Measurements from ENCODE around the gene C2orf49. TPM values are rescaled to one million over a fixed set of nuclear protein-coding genes. Genes with fewer than 3 reads are reported as not detected.

C2orf49 gene
- total RNA-seq, 4 donors from 2014 or later, result 6.8 to 83.3 (median 18.0) TPM

DNA sequence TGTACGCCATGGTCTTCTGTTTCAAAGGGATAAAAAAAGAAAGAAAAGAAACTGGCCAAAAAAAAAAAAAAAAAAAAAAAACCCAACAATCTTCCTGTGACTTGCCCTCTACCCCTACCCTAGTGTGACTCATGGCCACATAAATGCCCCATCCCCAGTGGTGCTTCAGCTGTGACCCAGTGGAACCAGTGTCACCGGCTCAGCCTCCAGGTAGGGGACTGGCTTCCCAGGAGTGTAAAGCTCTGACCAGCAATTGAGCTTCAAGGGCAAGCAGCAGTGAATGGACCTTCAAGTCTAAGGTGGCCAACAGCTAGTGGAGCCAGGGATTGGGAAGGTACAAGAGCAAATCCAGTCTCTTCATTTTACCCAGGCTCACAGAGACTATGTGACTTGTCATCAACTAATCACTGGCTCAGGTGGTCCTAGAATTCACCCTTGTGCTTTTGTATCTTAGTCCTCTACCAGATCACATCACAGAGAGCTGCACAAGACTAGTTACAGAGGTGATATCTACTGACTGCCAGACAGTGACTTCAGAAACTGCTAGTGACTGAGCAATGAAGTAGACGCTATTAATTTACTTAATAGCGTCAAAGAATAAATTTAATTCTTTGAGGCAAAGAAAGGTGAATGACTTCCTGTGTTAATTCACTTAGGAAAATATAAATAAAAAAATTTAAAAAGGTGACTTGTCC lies 6.5 kb upstream of the C2orf49 start:
- TF ChIP-seq POLR2A (IDR thresholded peaks at IDR 0.05) (no peak), CTCF (IDR thresholded peaks at IDR 0.05) (no peak)
- no peak overlapping the region for H3K27ac ChIP-seq
- peak in 1 of 3 donors; percentile 51 for DNase-seq
- no peaks in the 10 kb centered on the region for H3K36me3 ChIP-seq
- H3K27me3 ChIP-seq, result no peaks in the 10 kb centered on the region
- H3K4me3 ChIP-seq, result no peak overlapping the region
- H3K9me3 ChIP-seq, result no peaks in the 10 kb centered on the region
- H3K4me1 ChIP-seq, result peaks cover 0 to 20% (median 3%) of the 10 kb centered on the region in 4 donors

DNA sequence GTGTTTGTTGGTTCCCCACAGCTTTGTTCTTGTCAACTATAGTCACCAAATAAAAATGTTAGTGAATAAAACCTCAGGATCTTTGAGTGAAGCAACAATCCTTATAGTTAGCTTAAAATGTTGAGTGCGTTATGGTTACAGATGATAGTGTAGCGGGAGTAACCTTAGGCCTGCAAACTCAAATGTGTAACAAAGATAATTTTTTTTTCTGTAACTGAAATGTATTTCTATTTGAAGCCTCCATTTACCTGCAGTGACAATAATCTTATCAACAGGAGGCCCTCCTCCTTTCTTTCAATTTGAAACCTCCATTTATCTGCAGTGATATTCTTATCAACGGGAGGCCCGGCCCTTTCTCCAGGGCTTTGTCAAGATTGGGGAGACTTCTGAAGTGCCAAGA lies 3.1 kb upstream of the C2orf49 start:
- Histone ChIP-seq H3K4me3 (no peak overlapping the region), H3K27ac (no peak overlapping the region), H3K9me3 (no peaks in the 10 kb centered on the region), H3K4me1 (peaks cover 0 to 26% (median 8%) of the 10 kb centered on the region in 4 donors), H3K27me3 (no peaks in the 10 kb centered on the region), H3K36me3 (no peaks in the 10 kb centered on the region)
- no peak for TF ChIP-seq CTCF (IDR thresholded peaks at IDR 0.05)
- TF ChIP-seq POLR2A (IDR thresholded peaks at IDR 0.05), result no peak
- DNase-seq, result no peak

DNA sequence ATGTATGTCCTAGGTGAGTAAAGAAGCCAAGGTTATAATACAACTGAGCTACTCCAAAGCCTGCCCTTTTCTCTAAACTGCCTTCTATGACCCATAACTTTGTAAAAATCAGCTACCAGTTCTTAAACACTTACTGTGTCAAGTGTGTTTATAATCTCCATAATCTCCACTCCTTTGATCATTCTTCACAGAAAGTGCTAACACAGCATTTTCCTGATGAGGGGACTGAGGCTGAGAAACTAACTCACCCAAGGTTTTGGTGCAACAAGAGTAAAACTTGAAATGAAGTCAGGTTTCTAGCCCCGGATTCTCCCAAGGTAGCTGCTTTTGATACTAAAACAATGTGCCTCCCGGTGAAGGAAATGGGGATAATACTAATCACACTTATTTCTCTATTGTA lies 1.9 kb upstream of the C2orf49 start:
- DNase-seq, result no peak
- Histone ChIP-seq H3K27ac (no peak overlapping the region), H3K9me3 (no peaks in the 10 kb centered on the region), H3K4me1 (peaks cover 0 to 24% (median 8%) of the 10 kb centered on the region in 4 donors), H3K36me3 (peaks cover 0 to 5% (median 0%) of the 10 kb centered on the region in 3 donors), H3K4me3 (no peak overlapping the region), H3K27me3 (no peaks in the 10 kb centered on the region)
- TF ChIP-seq POLR2A (IDR thresholded peaks at IDR 0.05) (no peak), CTCF (IDR thresholded peaks at IDR 0.05) (no peak)

GRCh38 chr2:105336786-105337121 lies 586 bp upstream of the C2orf49 start:
- peaks cover 0 to 18% (median 0%) of the 10 kb centered on the region in 3 donors for H3K36me3 ChIP-seq
- no peaks in the 10 kb centered on the region for H3K9me3 ChIP-seq
- peak overlapping the region; percentile 73 to 95 (median 79) for H3K4me3 ChIP-seq
- no peak for DNase-seq
- H3K4me1 ChIP-seq, result peaks cover 0 to 21% (median 8%) of the 10 kb centered on the region in 4 donors
- TF ChIP-seq POLR2A (IDR thresholded peaks at IDR 0.05) (no peak), CTCF (IDR thresholded peaks at IDR 0.05) (no peak)
- no peaks in the 10 kb centered on the region for H3K27me3 ChIP-seq
- peak overlapping the region; percentile 87 to 97 (median 90) for H3K27ac ChIP-seq

DNA sequence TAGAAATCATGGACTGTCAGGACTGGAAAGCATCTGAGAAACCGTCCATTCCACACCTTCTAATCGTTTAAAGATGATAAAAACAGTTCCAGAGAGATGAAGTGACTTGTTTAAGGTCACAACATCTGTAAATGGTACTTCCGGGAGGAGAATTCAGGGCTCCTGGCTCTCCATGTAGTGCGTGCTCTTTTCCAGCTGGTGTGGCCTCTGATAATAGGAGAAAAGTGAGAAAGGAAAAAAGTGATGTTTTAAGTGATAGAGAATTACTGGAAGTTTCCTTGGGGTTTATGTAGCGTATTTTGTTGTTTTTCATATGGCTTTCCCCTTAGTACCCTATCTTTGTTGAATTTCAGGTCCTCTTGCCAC lies 663 bp downstream of the C2orf49 start:
- Histone ChIP-seq H3K4me1 (peaks cover 0 to 21% (median 8%) of the 10 kb centered on the region in 4 donors), H3K36me3 (peaks cover 0 to 31% (median 3%) of the 10 kb centered on the region in 3 donors), H3K9me3 (no peaks in the 10 kb centered on the region), H3K27me3 (no peaks in the 10 kb centered on the region), H3K4me3 (peak overlapping the region; percentile 73 to 95 (median 79)), H3K27ac (peak overlapping the region; percentile 87 to 97 (median 90))
- TF ChIP-seq POLR2A (IDR thresholded peaks at IDR 0.05) (no peak), CTCF (IDR thresholded peaks at IDR 0.05) (no peak)
- no peak for DNase-seq
